Measurements from ENCODE around the gene SUMO2. TPM values are rescaled to one million over a fixed set of nuclear protein-coding genes. Genes with fewer than 3 reads are reported as not detected.
"Not testable (repeated sequence)": the region's sequence is repeated elsewhere in the genome, so short reads cannot be mapped to it uniquely, and the experiment has no call there.

The SUMO2 gene
- total RNA-seq, 1 donor from 2014 or later = 776 TPM

GRCh38 chr17:75147878-75148546, 34.7 kb downstream of the SUMO2 start:
- peaks cover 22% of the 10 kb centered on the region for H3K4me1 Mint-ChIP-seq
- peaks cover 2% of the 10 kb centered on the region for H3K27me3 Mint-ChIP-seq (ENCODE audit: low read depth)
- no peaks in the 10 kb centered on the region for H3K9me3 Mint-ChIP-seq
- H3K36me3 Mint-ChIP-seq (ENCODE audit: low read depth) = peaks cover 29% of the 10 kb centered on the region
- TF ChIP-seq CTCF (conservative IDR thresholded peaks at IDR 0.05) = no peak
- no peak overlapping the region for H3K27ac Mint-ChIP-seq (ENCODE audit: unreplicated experiment)
- DNase-seq (ENCODE audit: low read depth, low spot score) = no peak
- peak overlapping the region; percentile 68 for H3K4me3 Mint-ChIP-seq

DNA sequence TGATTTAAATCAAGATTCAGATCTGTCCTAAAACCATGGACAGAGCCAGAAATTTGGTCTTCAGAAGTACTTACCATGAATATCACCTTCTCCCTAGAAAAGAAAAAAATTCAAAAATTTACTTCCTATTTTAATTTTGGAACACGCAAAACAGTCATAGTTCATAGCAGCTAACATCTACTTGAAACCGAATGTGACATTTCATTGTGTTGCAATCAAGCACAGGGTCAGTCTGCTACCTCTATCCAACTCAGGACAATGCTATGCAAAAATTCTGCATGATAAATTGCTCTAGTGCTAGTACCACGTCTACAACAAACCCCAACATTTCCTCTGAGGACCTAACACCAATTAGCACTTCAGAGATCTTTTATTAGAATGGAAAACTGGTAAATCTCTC, 36.2 kb downstream of the SUMO2 start:
- no peaks in the 10 kb centered on the region for H3K27me3 Mint-ChIP-seq (ENCODE audit: low read depth)
- H3K36me3 Mint-ChIP-seq (ENCODE audit: low read depth) = peaks cover 22% of the 10 kb centered on the region

GRCh38 chr17:75144816-75145512, 37.8 kb downstream of the SUMO2 start:
- Mint-ChIP-seq H3K27me3 (ENCODE audit: low read depth) (no peaks in the 10 kb centered on the region), H3K9me3 (no peaks in the 10 kb centered on the region), H3K4me1 (peaks cover 8% of the 10 kb centered on the region), H3K4me3 (no peak overlapping the region), H3K36me3 (ENCODE audit: low read depth) (peaks cover 26% of the 10 kb centered on the region), H3K27ac (ENCODE audit: unreplicated experiment) (no peak overlapping the region)
- no peak for TF ChIP-seq CTCF (conservative IDR thresholded peaks at IDR 0.05)
- DNase-seq (ENCODE audit: low read depth, low spot score) = no peak

More for the DNA sequence above, 36.2 kb downstream of the SUMO2 start:
- Mint-ChIP-seq H3K4me3 (no peak overlapping the region), H3K4me1 (peaks cover 9% of the 10 kb centered on the region), H3K9me3 (no peaks in the 10 kb centered on the region), H3K27ac (ENCODE audit: unreplicated experiment) (no peak overlapping the region)
- DNase-seq (ENCODE audit: low read depth, low spot score) = no peak
- TF ChIP-seq CTCF (conservative IDR thresholded peaks at IDR 0.05) = no peak

- Mint-ChIP-seq H3K9me3 (no peaks in the 10 kb centered on the region), H3K36me3 (ENCODE audit: low read depth) (peaks cover 16% of the 10 kb centered on the region), H3K27ac (ENCODE audit: unreplicated experiment) (no peak overlapping the region), H3K4me3 (no peak overlapping the region), H3K4me1 (no peaks in the 10 kb centered on the region), H3K27me3 (ENCODE audit: low read depth) (no peaks in the 10 kb centered on the region)
- no peak for DNase-seq (ENCODE audit: low read depth, low spot score)
- no peak for TF ChIP-seq CTCF (conservative IDR thresholded peaks at IDR 0.05)
Measured at GRCh38 chr17:75142236-75142971, 40.4 kb downstream of the SUMO2 start.

DNA sequence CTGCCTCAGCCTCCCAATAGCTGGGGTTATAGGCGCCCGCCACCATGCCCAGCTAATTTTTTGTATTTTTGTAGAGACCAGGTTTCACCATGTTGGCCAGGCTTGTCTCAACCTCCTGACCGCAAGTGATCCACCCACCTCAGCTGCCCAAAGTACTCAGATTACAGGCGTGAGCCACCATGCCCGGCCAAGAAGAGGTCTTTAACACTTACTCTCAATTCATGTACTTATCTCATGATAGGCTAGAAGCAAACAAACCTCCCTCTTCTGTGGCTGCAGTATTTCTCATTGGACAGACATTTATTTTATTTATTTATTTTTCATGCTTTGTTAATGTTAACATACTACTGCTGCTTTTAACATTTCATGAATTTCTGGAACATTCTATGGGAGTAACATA, 44.2 kb downstream of the SUMO2 start:
- no peak overlapping the region for H3K27ac Mint-ChIP-seq (ENCODE audit: unreplicated experiment)
- no peak for DNase-seq (ENCODE audit: low read depth, low spot score)
- no peaks in the 10 kb centered on the region for H3K27me3 Mint-ChIP-seq (ENCODE audit: low read depth)
- no peaks in the 10 kb centered on the region for H3K4me1 Mint-ChIP-seq
- peak overlapping the region; percentile 51 for H3K4me3 Mint-ChIP-seq
- no peaks in the 10 kb centered on the region for H3K9me3 Mint-ChIP-seq
- TF ChIP-seq CTCF (conservative IDR thresholded peaks at IDR 0.05) = no peak
- H3K36me3 Mint-ChIP-seq (ENCODE audit: low read depth) = peaks cover 7% of the 10 kb centered on the region

DNA sequence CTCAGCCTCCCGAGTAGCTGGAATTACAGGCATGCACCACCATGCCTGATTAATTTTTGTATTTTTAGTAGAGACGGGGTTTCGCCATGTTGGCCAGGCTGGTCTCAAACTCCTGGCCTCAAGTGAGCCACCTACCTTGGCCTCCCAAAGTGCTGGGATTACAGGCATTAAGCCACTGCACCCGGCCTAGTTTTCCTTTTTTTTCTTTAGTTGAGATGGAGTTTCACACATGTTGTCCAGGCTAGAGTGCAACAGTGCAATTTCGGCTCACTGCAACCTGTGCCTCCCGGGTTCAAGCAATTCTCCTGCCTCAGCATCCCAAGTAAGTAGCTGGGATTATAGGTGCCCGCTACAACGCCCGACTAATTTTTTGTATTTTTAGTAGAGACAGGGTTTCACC, 45.0 kb downstream of the SUMO2 start:
- H3K27ac Mint-ChIP-seq (ENCODE audit: unreplicated experiment); H3K36me3 Mint-ChIP-seq (ENCODE audit: low read depth); H3K9me3 Mint-ChIP-seq; H3K4me3 Mint-ChIP-seq; H3K27me3 Mint-ChIP-seq (ENCODE audit: low read depth); H3K4me1 Mint-ChIP-seq; DNase-seq (ENCODE audit: low read depth, low spot score): not testable (repeated sequence)
